ENCODE measurements around the gene OR52A5. TPM values are rescaled to one million over a fixed set of nuclear protein-coding genes. Genes with fewer than 3 reads are reported as not detected.

Gene OR52A5
- total and polyA plus RNA-seq, 2 experiments from 2014 or later, result 0.11 to 0.24 TPM

DNA sequence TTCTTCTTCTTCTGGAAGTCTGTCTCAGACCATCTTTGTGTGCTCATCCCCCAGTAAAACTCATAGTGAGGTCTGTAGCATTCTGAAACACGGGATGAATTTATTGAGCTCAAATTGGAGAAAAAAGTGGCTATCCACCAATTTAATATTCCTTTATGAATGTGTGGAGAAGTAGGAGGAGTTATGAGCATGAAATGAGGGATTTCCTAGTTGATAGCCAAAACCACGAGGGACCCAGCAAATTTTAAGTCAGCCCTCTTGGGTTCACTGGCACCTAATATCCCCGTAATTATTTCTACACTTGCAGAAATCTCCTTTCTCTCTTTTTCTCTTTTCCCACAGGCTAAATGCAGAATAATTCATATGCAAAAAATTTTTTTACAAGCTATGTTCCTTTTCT lies 16.5 kb upstream of the OR52A5 start, which contains the start of gene OR52A1:
TSS of gene OR52A1 (minus strand) at position 101 of the 400 bp plus-strand sequence. CDS start 2,388 bp downstream, outside the sequence.
- Mint-ChIP-seq H3K27me3 (ENCODE audit: insufficient read depth, low read depth, poor library complexity) (peaks cover 4% of the 10 kb centered on the region), H3K36me3 (ENCODE audit: low read depth) (peaks cover 13% of the 10 kb centered on the region; the same call in 2 of the 3 replicates), H3K27ac (no peak within 1 kb of the TSS), H3K4me3 (no peak within 1 kb of the TSS), H3K9me3 (peaks cover 3% of the 10 kb centered on the region; the same call in 2 of the 3 replicates), H3K4me1 (peaks cover 6% of the 10 kb centered on the region; the same call in 2 of the 3 replicates)
- Histone ChIP-seq H3K27me3 (ENCODE audit: insufficient read depth) (no peaks in the 10 kb centered on the region), H3K9me2 (ENCODE audit: insufficient read depth) (no peaks in the 10 kb centered on the region; the same call in 1 of the 2 replicates), H3K4me3 (no peak within 1 kb of the TSS), H3K4me1 (ENCODE audit: insufficient read depth) (peaks cover 6% of the 10 kb centered on the region; the same call in 1 of the 2 replicates), H2AFZ (no peak within 1 kb of the TSS), H3K79me2 (replicated peaks; ENCODE audit: insufficient read depth) (no peaks in the 10 kb centered on the region), H3K4me2 (no peak within 1 kb of the TSS), H3K27ac (ENCODE audit: low read depth) (no peak within 1 kb of the TSS), H3K36me3 (ENCODE audit: insufficient read depth) (no peaks in the 10 kb centered on the region), H4K20me1 (replicated peaks; ENCODE audit: insufficient read depth) (no peaks in the 10 kb centered on the region), H3F3A (replicated peaks; ENCODE audit: low read depth) (no peaks in the 10 kb centered on the region)
- TF ChIP-seq CREB1 (CRISPR knock-in tag; IDR thresholded peaks at IDR 0.05; ENCODE audit: low read depth) (no peak), NANOG (IDR thresholded peaks at IDR 0.05; ENCODE audit: borderline replicate concordance) (no peak), EZH2phosphoT487 (IDR thresholded peaks at IDR 0.05; ENCODE audit: unreplicated experiment) (no peak), STAT1 (IDR thresholded peaks at IDR 0.05; ENCODE audit: unreplicated experiment) (no peak), EZH2 (IDR thresholded peaks at IDR 0.05; ENCODE audit: low read depth, unreplicated experiment) (no peak)
- TF ChIP-seq, protein P1, sequence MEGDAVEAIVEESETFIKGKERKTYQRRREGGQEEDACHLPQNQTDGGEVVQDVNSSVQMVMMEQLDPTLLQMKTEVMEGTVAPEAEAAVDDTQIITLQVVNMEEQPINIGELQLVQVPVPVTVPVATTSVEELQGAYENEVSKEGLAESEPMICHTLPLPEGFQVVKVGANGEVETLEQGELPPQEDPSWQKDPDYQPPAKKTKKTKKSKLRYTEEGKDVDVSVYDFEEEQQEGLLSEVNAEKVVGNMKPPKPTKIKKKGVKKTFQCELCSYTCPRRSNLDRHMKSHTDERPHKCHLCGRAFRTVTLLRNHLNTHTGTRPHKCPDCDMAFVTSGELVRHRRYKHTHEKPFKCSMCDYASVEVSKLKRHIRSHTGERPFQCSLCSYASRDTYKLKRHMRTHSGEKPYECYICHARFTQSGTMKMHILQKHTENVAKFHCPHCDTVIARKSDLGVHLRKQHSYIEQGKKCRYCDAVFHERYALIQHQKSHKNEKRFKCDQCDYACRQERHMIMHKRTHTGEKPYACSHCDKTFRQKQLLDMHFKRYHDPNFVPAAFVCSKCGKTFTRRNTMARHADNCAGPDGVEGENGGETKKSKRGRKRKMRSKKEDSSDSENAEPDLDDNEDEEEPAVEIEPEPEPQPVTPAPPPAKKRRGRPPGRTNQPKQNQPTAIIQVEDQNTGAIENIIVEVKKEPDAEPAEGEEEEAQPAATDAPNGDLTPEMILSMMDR (conservative IDR thresholded peaks at IDR 0.05; ENCODE audit: low read depth in 2 of 2), result no peak
- TF ChIP-seq, protein P2, sequence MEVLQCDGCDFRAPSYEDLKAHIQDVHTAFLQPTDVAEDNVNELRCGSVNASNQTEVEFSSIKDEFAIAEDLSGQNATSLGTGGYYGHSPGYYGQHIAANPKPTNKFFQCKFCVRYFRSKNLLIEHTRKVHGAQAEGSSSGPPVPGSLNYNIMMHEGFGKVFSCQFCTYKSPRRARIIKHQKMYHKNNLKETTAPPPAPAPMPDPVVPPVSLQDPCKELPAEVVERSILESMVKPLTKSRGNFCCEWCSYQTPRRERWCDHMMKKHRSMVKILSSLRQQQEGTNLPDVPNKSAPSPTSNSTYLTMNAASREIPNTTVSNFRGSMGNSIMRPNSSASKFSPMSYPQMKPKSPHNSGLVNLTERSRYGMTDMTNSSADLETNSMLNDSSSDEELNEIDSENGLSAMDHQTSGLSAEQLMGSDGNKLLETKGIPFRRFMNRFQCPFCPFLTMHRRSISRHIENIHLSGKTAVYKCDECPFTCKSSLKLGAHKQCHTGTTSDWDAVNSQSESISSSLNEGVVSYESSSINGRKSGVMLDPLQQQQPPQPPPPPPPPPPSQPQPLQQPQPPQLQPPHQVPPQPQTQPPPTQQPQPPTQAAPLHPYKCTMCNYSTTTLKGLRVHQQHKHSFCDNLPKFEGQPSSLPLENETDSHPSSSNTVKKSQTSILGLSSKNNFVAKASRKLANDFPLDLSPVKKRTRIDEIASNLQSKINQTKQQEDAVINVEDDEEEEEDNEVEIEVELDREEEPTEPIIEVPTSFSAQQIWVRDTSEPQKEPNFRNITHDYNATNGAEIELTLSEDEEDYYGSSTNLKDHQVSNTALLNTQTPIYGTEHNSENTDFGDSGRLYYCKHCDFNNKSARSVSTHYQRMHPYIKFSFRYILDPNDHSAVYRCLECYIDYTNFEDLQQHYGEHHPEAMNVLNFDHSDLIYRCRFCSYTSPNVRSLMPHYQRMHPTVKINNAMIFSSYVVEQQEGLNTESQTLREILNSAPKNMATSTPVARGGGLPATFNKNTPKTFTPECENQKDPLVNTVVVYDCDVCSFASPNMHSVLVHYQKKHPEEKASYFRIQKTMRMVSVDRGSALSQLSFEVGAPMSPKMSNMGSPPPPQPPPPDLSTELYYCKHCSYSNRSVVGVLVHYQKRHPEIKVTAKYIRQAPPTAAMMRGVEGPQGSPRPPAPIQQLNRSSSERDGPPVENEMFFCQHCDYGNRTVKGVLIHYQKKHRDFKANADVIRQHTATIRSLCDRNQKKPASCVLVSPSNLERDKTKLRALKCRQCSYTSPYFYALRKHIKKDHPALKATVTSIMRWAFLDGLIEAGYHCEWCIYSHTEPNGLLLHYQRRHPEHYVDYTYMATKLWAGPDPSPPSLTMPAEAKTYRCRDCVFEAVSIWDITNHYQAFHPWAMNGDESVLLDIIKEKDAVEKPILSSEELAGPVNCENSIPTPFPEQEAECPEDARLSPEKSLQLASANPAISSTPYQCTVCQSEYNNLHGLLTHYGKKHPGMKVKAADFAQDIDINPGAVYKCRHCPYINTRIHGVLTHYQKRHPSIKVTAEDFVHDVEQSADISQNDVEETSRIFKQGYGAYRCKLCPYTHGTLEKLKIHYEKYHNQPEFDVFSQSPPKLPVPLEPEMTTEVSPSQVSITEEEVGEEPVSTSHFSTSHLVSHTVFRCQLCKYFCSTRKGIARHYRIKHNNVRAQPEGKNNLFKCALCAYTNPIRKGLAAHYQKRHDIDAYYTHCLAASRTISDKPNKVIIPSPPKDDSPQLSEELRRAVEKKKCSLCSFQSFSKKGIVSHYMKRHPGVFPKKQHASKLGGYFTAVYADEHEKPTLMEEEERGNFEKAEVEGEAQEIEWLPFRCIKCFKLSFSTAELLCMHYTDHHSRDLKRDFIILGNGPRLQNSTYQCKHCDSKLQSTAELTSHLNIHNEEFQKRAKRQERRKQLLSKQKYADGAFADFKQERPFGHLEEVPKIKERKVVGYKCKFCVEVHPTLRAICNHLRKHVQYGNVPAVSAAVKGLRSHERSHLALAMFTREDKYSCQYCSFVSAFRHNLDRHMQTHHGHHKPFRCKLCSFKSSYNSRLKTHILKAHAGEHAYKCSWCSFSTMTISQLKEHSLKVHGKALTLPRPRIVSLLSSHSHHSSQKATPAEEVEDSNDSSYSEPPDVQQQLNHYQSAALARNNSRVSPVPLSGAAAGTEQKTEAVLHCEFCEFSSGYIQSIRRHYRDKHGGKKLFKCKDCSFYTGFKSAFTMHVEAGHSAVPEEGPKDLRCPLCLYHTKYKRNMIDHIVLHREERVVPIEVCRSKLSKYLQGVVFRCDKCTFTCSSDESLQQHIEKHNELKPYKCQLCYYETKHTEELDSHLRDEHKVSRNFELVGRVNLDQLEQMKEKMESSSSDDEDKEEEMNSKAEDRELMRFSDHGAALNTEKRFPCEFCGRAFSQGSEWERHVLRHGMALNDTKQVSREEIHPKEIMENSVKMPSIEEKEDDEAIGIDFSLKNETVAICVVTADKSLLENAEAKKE (CRISPR knock-in tag; IDR thresholded peaks at IDR 0.05), result no peak
- DNase-seq (ENCODE audit: low spot score) (no peak), ATAC-seq (no peak)

Data from GM23338 (cell line).